K562 (cell line): ENCODE data around the gene MAMDC4. TPM values are rescaled to one million over a fixed set of nuclear protein-coding genes. Genes with fewer than 3 reads are reported as not detected.

Experiments
- AFF4 ChIP-seq: sonication (generic); formaldehyde crosslinking; IDR thresholded peaks from 2 replicates; pipeline ENCODE4 v1.8.0; 2023; ENCODE audit warnings: mild to moderate bottlenecking, missing genetic modification reagents
- CBX2 ChIP-seq: fragments of 200-600 bp; sonication (generic); IDR thresholded peaks from one replicate; pipeline ENCODE4 v1.6.1; 2012; ENCODE audit warnings: mild to moderate bottlenecking, low read length, inconsistent platforms; ENCODE audit not compliant: insufficient read depth, poor library complexity, severe bottlenecking
- CCNT2 ChIP-seq: IDR thresholded peaks from 2 replicates; pipeline ENCODE4 v1.6.1; 2011; ENCODE audit warnings: borderline replicate concordance, low read depth, mild to moderate bottlenecking, moderate library complexity, mixed read lengths, low read length; ENCODE audit not compliant: insufficient read length; ENCODE audit errors: extremely low read depth
- DACH1 ChIP-seq: fragments of 450-650 bp; IDR thresholded peaks from 2 replicates; pipeline ENCODE4 v1.6.1; 2018; ENCODE audit not compliant: partially characterized antibody
- DLX4 ChIP-seq: fragments of 250-450 bp; sonication (Bioruptor Pico); IDR thresholded peaks from 2 replicates; pipeline ENCODE4 v1.6.1; 2021; ENCODE audit warnings: mild to moderate bottlenecking
- DMBX1 ChIP-seq: fragments of 250-450 bp; sonication (Bioruptor Pico); IDR thresholded peaks from 2 replicates; pipeline ENCODE4 v1.8.0; 2022; ENCODE audit warnings: inconsistent platforms, mild to moderate bottlenecking, moderate library complexity, borderline replicate concordance
- E2F3 ChIP-seq: fragments of 250-450 bp; sonication (Bioruptor Pico); IDR thresholded peaks from 2 replicates; pipeline ENCODE4 v1.4.0; 2020; ENCODE audit warnings: mild to moderate bottlenecking
- ELF1 ChIP-seq: fragments of 200-800 bp; sonication (Bioruptor generic); IDR thresholded peaks from 2 replicates; pipeline ENCODE4 v1.6.1; 2016; ENCODE audit warnings: missing genetic modification characterization, missing compliant biosample characterization
- EZH2 ChIP-seq: IDR thresholded peaks from 2 replicates; pipeline ENCODE4 v1.6.1; 2012; ENCODE audit warnings: low read depth, mild to moderate bottlenecking, inconsistent platforms, low read length, borderline replicate concordance
- FIP1L1 ChIP-seq: fragments of 200-400 bp; formaldehyde crosslinking; IDR thresholded peaks from 2 replicates; pipeline ENCODE4 v1.6.1; 2018; ENCODE audit warnings: mild to moderate bottlenecking, low read depth, low read length; ENCODE audit not compliant: poor library complexity, severe bottlenecking
- GATAD2A ChIP-seq: fragments of 450-650 bp; IDR thresholded peaks from 2 replicates; pipeline ENCODE4 v1.6.1; 2017
- HDAC1 ChIP-seq, 2 experiments: fragments of 450-650 bp; IDR thresholded peaks; 2 replicates each; pipeline ENCODE4 v1.6.1; 2016 to 2017; ENCODE audit warnings: inconsistent platforms in 1 of 2, mild to moderate bottlenecking in 1 of 2, moderate library complexity in 1 of 2
- KDM2B ChIP-seq: fragments of 250-450 bp; sonication (Bioruptor Pico); IDR thresholded peaks from 2 replicates; pipeline ENCODE4 v1.8.0; 2021; ENCODE audit warnings: mild to moderate bottlenecking, moderate library complexity
- L3MBTL2 ChIP-seq: fragments of 450-650 bp; IDR thresholded peaks from 2 replicates; pipeline ENCODE4 v1.6.1; 2016; ENCODE audit warnings: mild to moderate bottlenecking, moderate library complexity
- NR4A1 ChIP-seq, 2 experiments: fragments of 250-450 bp in 1 of 2; fragments of 450-650 bp in 1 of 2; sonication (Bioruptor Pico) in 1 of 2; IDR thresholded peaks; 2 replicates each; pipeline versions ENCODE4 v1.4.0 to v1.6.1; 2016 to 2020; ENCODE audit warnings: mild to moderate bottlenecking in 2 of 2, missing compliant biosample characterization in 1 of 2, missing genetic modification characterization in 1 of 2, moderate library complexity in 1 of 2
- POLR2A ChIP-seq: fragments of 450-650 bp; conservative IDR thresholded peaks from 2 replicates; pipeline ENCODE4 v1.6.1; 2016
- PTRF ChIP-seq: fragments of 450-650 bp; IDR thresholded peaks from 2 replicates; pipeline ENCODE4 v1.6.1; 2016; ENCODE audit warnings: mild to moderate bottlenecking, missing genetic modification characterization, missing compliant biosample characterization
- RBM15 ChIP-seq: fragments of 200-400 bp; formaldehyde crosslinking; IDR thresholded peaks from 2 replicates; pipeline ENCODE4 v1.6.1; 2018; ENCODE audit warnings: mild to moderate bottlenecking, low read length, moderate library complexity; ENCODE audit not compliant: insufficient read depth
- SETDB1 ChIP-seq: IDR thresholded peaks from one replicate; pipeline ENCODE4 v1.6.1; 2012; ENCODE audit warnings: low read length, control low read depth, inconsistent platforms
- SMARCE1 ChIP-seq: fragments of 450-650 bp; IDR thresholded peaks from 2 replicates; pipeline ENCODE4 v1.7.1; 2016; ENCODE audit warnings: mild to moderate bottlenecking
- SUPT5H ChIP-seq: fragments of 450-650 bp; IDR thresholded peaks from 2 replicates; pipeline ENCODE4 v1.6.1; 2016
- ZC3H8 ChIP-seq: fragments of 450-650 bp; IDR thresholded peaks from 2 replicates; pipeline ENCODE4 v1.6.1; 2017
- ZNF133 ChIP-seq: fragments of 250-450 bp; sonication (Bioruptor Pico); IDR thresholded peaks from 2 replicates; pipeline ENCODE4 v1.4.0; 2020; ENCODE audit warnings: mild to moderate bottlenecking
- ZNF274 ChIP-seq: IDR thresholded peaks from 2 replicates; pipeline ENCODE4 v1.6.1; 2011; ENCODE audit warnings: low read depth, mild to moderate bottlenecking, low read length, moderate library complexity, borderline replicate concordance
- ZNF561 ChIP-seq: fragments of 450-650 bp; formaldehyde crosslinking; conservative IDR thresholded peaks from 2 replicates; pipeline ENCODE4 v1.4.0; 2020; ENCODE audit warnings: mild to moderate bottlenecking, moderate library complexity
- ZNF77 ChIP-seq: fragments of 250-450 bp; sonication (Bioruptor Pico); IDR thresholded peaks from 2 replicates; pipeline ENCODE4 v1.5.0; 2020
- polyA plus RNA-seq, 8 experiments: library from polyadenylated mRNA; depleted of rRNA in 4 of 8; stranded (reverse) in 5 of 8; unstranded in 3 of 8; fragments of >200 nt; fragmentation: Nextera tagmentation in 2 of 8; fragmentation: Illumina TruSeq in 1 of 8; extraction: Ambion mirVana in 2 of 8; extraction: Trizol in 1 of 8; gene quantifications; 2 replicates each; pipeline versions ENCODE4 v1.2.1 to v1.2.3, GENCODE V29; 2011 to 2014; ENCODE audit warnings: inconsistent platforms in 1 of 8, missing spikeins in 1 of 8
- total RNA-seq, 7 experiments: library from RNA; depleted of rRNA in 6 of 7; stranded (reverse); fragments of >200 nt in 6 of 7; fragmentation: Illumina TruSeq in 2 of 7; extraction: Trizol in 2 of 7; gene quantifications; 2 replicates each; pipeline versions ENCODE4 v1.2.1 to v1.2.3, GENCODE V29; 2011 to 2021; ENCODE audit warnings: low replicate concordance in 1 of 7
- TF ChIP-seq, protein P1 (sequence below): fragments of 250-450 bp; sonication (Bioruptor Pico); IDR thresholded peaks from 2 replicates; pipeline ENCODE4 v1.8.0; 2022; ENCODE audit warnings: moderate library complexity, mild to moderate bottlenecking, inconsistent platforms

Gene MAMDC4
- total and polyA plus RNA-seq, 9 of the 15 experiments (the other 6 are each of a cell fraction or from before 2014, with no cell fraction given), result 0.03 to 10.8 (median 1.5) TPM

- TF ChIP-seq, protein P1, sequence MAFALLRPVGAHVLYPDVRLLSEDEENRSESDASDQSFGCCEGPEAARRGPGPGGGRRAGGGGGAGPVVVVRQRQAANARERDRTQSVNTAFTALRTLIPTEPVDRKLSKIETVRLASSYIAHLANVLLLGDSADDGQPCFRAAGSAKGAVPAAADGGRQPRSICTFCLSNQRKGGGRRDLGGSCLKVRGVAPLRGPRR (CRISPR knock-in tag), result no peak
- TF ChIP-seq L3MBTL2 (no peak), EZH2 (no peak), RBM15 (no peak), DMBX1 (CRISPR knock-in tag) (no peak), SUPT5H (peak; percentile 54; the same call in 1 of the 2 replicates), ZC3H8 (no peak), ZNF133 (CRISPR knock-in tag) (no peak), HDAC1 (IDR thresholded peaks at IDR 0.05) (0 out of 4 replicates have a peak, but pooled peaks of 1 of the 2 experiments have one; percentile 24), POLR2A (peak; percentile 57), CCNT2 (peak; percentile 88), ZNF274 (no peak), ZNF561 (no peak), DLX4 (CRISPR knock-in tag) (no peak), KDM2B (CRISPR knock-in tag) (no peak), SMARCE1 (no peak), AFF4 (no peak), CBX2 (no peak), SETDB1 (no peak), ELF1 (tag) (no peak), PTRF (tag) (no peak), ZNF77 (CRISPR knock-in tag) (no peak), E2F3 (CRISPR knock-in tag) (no peak), NR4A1 (CRISPR knock-in tag; IDR thresholded peaks at IDR 0.05) (no peak), NR4A1 (tag; IDR thresholded peaks at IDR 0.05) (no peak), DACH1 (no peak), FIP1L1 (peak; percentile 55), GATAD2A (no peak; the same call in 1 of the 2 replicates)
Measured at GRCh38 chr9:136840140-136840876, 11.8 kb upstream of the MAMDC4 start (continued).
